Measurements from ENCODE around the gene INHA. TPM values are rescaled to one million over a fixed set of nuclear protein-coding genes. Genes with fewer than 3 reads are reported as not detected.

INHA gene
- total and polyA plus RNA-seq, 2 donors, result 0.05 to 0.71 TPM

DNA sequence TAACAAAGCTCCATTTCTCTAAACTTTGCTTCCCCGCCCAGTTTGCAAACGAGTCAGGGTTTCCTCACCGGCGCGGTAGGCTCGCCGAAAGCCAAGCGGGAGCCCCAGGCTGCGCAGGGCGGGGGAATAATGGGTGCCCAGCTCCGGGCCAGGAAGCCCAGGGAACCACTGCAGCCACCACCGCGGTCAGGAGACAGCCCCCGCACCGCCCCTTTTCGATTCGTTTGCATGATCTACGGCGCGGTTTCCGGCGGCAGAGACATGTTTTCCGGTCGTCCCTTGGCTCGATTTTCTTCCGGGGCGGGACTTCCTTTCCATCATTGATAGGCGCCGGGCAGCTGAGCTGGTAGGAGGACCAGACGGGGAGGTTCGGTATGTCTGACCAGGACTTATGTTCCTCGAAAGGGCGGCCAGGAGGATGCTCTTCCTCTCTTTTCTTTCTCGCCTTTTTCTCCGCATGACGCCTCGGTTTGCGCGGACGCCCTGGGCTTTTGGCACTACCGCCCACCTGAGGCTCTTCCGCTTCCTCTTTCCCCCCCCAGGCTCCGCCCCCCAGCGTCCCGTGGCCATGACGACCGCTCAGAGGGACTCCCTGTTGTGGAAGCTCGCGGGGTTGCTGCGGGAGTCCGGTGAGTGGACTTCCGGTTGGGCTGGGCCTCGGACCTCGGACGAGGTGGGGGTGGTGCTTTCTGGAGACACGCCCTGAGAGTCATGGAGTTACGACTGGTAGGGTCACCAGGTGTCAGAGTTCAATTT lies 25.6 kb downstream of the INHA start, which contains the start of gene STK11IP:
STK11IP (plus strand) TSS at position 306 of the 756 bp plus-strand sequence; CDS start at position 569, 263 bp downstream.
- WGBS, result under 1% methylated on average over 57 of the region's 57 CpGs

DNA sequence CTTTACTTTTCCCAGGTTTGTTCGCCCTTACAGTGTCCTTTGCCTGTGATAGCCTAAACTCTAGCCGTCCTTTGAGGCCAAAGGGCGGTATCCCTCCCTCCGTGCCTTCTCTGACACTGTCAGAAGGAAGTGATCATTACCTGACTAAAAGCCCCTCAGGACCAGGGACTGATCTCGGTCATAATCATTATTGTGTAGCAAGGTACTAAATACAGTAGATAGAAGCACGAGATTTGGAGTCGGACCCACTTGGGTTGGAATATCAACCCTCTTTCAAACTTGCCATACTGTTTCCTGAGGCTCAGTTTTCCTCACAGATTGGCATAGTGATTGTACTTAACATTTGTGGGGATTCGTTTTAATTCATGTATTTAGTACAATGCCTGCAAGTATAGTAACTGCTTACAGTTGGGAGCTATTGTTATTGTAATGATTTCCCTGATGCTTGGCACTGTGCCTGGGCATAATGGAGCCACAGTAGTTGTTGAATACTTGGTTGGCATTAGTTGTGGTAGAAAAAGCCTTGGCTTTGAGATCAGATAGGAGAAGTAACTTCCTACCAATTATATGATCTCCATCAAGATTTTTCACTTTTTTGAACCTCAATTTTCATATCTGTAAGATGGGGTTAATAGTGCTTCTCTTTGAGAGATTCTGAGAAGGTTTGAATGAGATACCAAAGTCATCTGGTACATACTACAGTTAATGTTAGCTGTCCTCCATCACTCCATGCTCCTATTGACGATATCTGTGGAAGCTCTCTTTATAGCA lies 26.4 kb downstream of the INHA start:
- DNase-seq (ENCODE audit: low read depth in 6 of 9, low spot score in 9 of 9), result no peak
- no peaks in the 10 kb centered on the region for H3K27me3 ChIP-seq (ENCODE audit: control insufficient read depth in 2 of 2, insufficient read depth in 1 of 2, low read length in 1 of 2)
- peak overlapping the region; percentile 92 to 95 for H3K4me3 ChIP-seq (ENCODE audit: low read length in 2 of 2)
- WGBS, result 45% methylated on average over 9 of the region's 9 CpGs
- H3K9me3 ChIP-seq (ENCODE audit: control insufficient read depth in 2 of 2, insufficient read depth in 1 of 2, low read length in 1 of 2), result no peaks in the 10 kb centered on the region
- H3K27ac ChIP-seq (ENCODE audit: low read depth in 1 of 2, low read length in 1 of 2), result peak overlapping the region in 1 of 2 donors; percentile 84
- peaks cover 17 to 19% of the 10 kb centered on the region in 2 donors for H3K36me3 ChIP-seq (ENCODE audit: control insufficient read depth in 2 of 2, insufficient read depth in 2 of 2, low read length in 1 of 2)
- peaks cover 22 to 52% of the 10 kb centered on the region in 2 donors for H3K4me1 ChIP-seq (ENCODE audit: control insufficient read depth in 2 of 2, insufficient read depth in 2 of 2, low read length in 2 of 2)

More for the DNA sequence above, 25.6 kb downstream of the INHA start, which contains the start of gene STK11IP:
- peaks cover 22 to 47% of the 10 kb centered on the region in 2 donors for H3K4me1 ChIP-seq (ENCODE audit: control insufficient read depth in 2 of 2, insufficient read depth in 2 of 2, low read length in 2 of 2)
- H3K27me3 ChIP-seq (ENCODE audit: control insufficient read depth in 2 of 2, insufficient read depth in 1 of 2, low read length in 1 of 2), result no peaks in the 10 kb centered on the region
- H3K9me3 ChIP-seq (ENCODE audit: control insufficient read depth in 2 of 2, insufficient read depth in 1 of 2, low read length in 1 of 2), result no peaks in the 10 kb centered on the region
- H3K36me3 ChIP-seq (ENCODE audit: control insufficient read depth in 2 of 2, insufficient read depth in 2 of 2, low read length in 1 of 2), result peaks cover 14 to 19% of the 10 kb centered on the region in 2 donors
- H3K4me3 ChIP-seq (ENCODE audit: low read length in 2 of 2), result peak within 1 kb of the TSS; percentile 92 to 95
- peak; percentile 82 to 96 (median 87) for DNase-seq (ENCODE audit: low read depth in 6 of 9, low spot score in 9 of 9)
- H3K27ac ChIP-seq (ENCODE audit: low read depth in 1 of 2, low read length in 1 of 2), result peak within 1 kb of the TSS; percentile 84 to 96

DNA sequence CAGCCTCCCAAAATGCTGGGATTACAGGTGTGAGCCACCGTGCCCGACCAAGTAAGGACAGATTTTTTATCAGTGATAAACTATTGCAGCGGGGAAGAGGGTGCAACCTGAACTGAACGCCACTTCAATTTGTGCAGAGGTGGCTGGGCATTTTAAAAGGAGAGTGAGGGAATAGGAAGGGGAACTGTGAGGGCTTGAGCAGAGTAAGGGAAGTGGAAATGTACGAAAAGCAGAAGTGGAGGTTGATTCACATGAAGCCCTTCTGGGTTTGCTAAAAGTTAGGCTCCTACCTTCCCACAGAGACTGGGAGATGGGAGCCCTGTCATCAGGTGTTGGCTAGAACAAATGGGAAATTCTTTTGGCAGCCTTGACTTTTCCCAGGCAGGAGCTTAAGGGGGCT lies 31.7 kb downstream of the INHA start:
- H3K9me3 ChIP-seq (ENCODE audit: control insufficient read depth in 2 of 2, insufficient read depth in 1 of 2, low read length in 1 of 2), result no peaks in the 10 kb centered on the region
- no peak overlapping the region for H3K4me3 ChIP-seq (ENCODE audit: low read length in 2 of 2)
- H3K27ac ChIP-seq (ENCODE audit: low read depth in 1 of 2, low read length in 1 of 2), result no peak overlapping the region
- no peak for DNase-seq (ENCODE audit: low read depth in 6 of 9, low spot score in 9 of 9)
- 55% methylated on average over 5 of the region's 5 CpGs for WGBS
- no peaks in the 10 kb centered on the region for H3K27me3 ChIP-seq (ENCODE audit: control insufficient read depth in 2 of 2, insufficient read depth in 1 of 2, low read length in 1 of 2)
- H3K4me1 ChIP-seq (ENCODE audit: control insufficient read depth in 2 of 2, insufficient read depth in 2 of 2, low read length in 2 of 2), result peaks cover 10 to 54% of the 10 kb centered on the region in 2 donors
- peaks cover 60% of the 10 kb centered on the region in 2 donors for H3K36me3 ChIP-seq (ENCODE audit: control insufficient read depth in 2 of 2, insufficient read depth in 2 of 2, low read length in 1 of 2)

DNA sequence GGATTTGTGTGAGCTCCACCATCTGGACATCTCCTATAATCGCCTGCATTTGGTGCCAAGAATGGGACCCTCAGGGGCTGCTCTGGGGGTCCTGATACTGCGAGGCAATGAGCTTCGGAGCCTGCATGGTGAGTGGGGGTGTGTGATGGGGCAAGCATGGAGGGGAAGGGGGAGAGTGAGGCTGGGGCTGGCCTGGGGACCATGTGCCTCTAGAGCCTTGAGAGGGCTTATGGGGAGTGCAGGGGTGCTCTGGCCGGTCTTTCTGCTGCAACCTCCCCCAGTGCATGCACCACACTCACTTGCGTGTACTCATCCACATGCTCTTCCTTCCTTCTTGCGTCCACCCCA lies 33.5 kb downstream of the INHA start:
- H3K27ac ChIP-seq (ENCODE audit: low read depth in 1 of 2, low read length in 1 of 2), result no peak overlapping the region
- DNase-seq (ENCODE audit: low read depth in 6 of 9, low spot score in 9 of 9), result no peak
- peaks cover 65 to 74% of the 10 kb centered on the region in 2 donors for H3K36me3 ChIP-seq (ENCODE audit: control insufficient read depth in 2 of 2, insufficient read depth in 2 of 2, low read length in 1 of 2)
- H3K27me3 ChIP-seq (ENCODE audit: control insufficient read depth in 2 of 2, insufficient read depth in 1 of 2, low read length in 1 of 2), result no peaks in the 10 kb centered on the region
- WGBS, result 98% methylated on average over 6 of the region's 6 CpGs
- H3K4me3 ChIP-seq (ENCODE audit: low read length in 2 of 2), result no peak overlapping the region
- peaks cover 7 to 56% of the 10 kb centered on the region in 2 donors for H3K4me1 ChIP-seq (ENCODE audit: control insufficient read depth in 2 of 2, insufficient read depth in 2 of 2, low read length in 2 of 2)
- H3K9me3 ChIP-seq (ENCODE audit: control insufficient read depth in 2 of 2, insufficient read depth in 1 of 2, low read length in 1 of 2), result no peaks in the 10 kb centered on the region

DNA sequence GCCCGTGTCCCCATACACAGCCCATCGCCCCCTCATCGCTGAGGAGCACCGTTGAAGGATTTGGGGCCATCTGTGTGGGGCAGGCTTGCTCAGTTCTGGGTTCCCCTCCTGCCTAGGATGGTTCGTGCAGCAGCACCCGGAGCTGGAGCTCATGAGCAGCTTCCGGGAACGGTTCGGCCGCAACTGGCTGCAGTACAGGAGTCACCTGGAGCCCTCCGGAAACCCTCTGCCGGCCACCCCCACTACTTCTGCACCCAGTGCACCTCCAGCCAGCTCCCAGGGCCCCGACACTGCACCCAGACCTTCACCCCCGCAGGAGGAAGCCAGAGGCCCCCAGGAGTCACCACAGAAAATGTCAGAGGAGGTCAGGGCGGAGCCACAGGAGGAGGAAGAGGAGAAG lies 35.8 kb downstream of the INHA start:
- Histone ChIP-seq H3K4me3 (ENCODE audit: low read length in 2 of 2) (no peak overlapping the region), H3K36me3 (ENCODE audit: control insufficient read depth in 2 of 2, insufficient read depth in 2 of 2, low read length in 1 of 2) (peaks cover 52 to 68% of the 10 kb centered on the region in 2 donors), H3K27ac (ENCODE audit: low read depth in 1 of 2, low read length in 1 of 2) (no peak overlapping the region), H3K9me3 (ENCODE audit: control insufficient read depth in 2 of 2, insufficient read depth in 1 of 2, low read length in 1 of 2) (no peaks in the 10 kb centered on the region), H3K4me1 (ENCODE audit: control insufficient read depth in 2 of 2, insufficient read depth in 2 of 2, low read length in 2 of 2) (peaks cover 19 to 57% of the 10 kb centered on the region in 2 donors), H3K27me3 (ENCODE audit: control insufficient read depth in 2 of 2, insufficient read depth in 1 of 2, low read length in 1 of 2) (no peaks in the 10 kb centered on the region)
- no peak for DNase-seq (ENCODE audit: low read depth in 6 of 9, low spot score in 9 of 9)
- WGBS, result 91% methylated on average over 15 of the region's 15 CpGs

DNA sequence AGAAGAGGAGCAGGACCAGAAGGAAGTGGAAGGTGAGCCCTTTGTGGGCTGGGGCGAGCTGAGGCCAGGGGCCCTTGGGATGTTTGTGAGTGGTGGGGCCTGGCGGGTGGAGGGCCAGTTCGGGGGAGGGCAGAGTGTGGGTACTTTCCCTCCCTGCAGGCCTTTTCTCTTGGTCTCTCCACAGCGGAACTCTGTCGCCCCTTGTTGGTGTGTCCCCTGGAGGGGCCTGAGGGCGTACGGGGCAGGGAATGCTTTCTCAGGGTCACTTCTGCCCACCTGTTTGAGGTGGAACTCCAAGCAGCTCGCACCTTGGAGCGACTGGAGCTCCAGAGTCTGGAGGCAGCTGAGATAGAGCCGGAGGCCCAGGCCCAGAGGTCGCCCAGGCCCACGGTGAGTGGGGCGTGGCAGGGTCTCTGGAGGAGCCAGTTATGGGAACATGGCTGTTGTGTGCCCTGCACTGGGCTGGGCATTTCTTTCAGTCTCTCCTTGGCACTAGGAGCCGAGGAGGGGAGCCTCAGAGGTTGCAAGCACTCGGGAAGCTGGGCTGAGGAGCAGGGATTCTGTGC lies 36.4 kb downstream of the INHA start:
- no peak overlapping the region for H3K4me3 ChIP-seq (ENCODE audit: low read length in 2 of 2)
- H3K27ac ChIP-seq (ENCODE audit: low read depth in 1 of 2, low read length in 1 of 2), result no peak overlapping the region
- H3K27me3 ChIP-seq (ENCODE audit: control insufficient read depth in 2 of 2, insufficient read depth in 1 of 2, low read length in 1 of 2), result no peaks in the 10 kb centered on the region
- WGBS, result 97% methylated on average over 15 of the region's 15 CpGs
- no peaks in the 10 kb centered on the region for H3K9me3 ChIP-seq (ENCODE audit: control insufficient read depth in 2 of 2, insufficient read depth in 1 of 2, low read length in 1 of 2)
- H3K36me3 ChIP-seq (ENCODE audit: control insufficient read depth in 2 of 2, insufficient read depth in 2 of 2, low read length in 1 of 2), result peaks cover 52 to 65% of the 10 kb centered on the region in 2 donors
- no peak for DNase-seq (ENCODE audit: low read depth in 6 of 9, low spot score in 9 of 9)
- peaks cover 20 to 55% of the 10 kb centered on the region in 2 donors for H3K4me1 ChIP-seq (ENCODE audit: control insufficient read depth in 2 of 2, insufficient read depth in 2 of 2, low read length in 2 of 2)

DNA sequence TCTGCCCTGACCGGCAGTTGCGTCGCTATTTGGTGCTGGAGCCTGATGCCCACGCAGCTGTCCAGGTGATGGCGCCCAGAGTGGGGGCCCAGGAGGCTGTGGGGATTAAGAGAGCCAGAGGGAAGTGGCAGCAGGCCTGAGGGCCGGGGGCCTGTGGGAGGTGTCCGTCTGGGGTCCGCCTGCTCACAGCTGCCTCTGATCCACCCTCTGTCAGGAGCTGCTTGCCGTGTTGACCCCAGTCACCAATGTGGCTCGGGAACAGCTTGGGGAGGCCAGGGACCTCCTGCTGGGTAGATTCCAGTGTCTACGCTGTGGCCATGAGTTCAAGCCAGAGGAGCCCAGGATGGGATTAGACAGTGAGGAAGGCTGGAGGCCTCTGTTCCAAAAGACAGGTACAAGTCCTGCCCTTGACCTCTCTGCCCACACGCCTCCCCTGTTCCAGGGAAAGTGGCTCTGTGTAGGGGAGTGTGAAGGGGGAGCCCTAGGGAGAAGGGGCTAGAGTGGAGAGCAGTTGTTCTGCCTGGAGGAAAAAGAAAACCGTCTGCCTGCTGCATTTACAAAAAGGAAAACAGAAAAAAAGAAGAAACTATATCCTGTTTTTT lies 37.1 kb downstream of the INHA start:
- no peaks in the 10 kb centered on the region for H3K27me3 ChIP-seq (ENCODE audit: control insufficient read depth in 2 of 2, insufficient read depth in 1 of 2, low read length in 1 of 2)
- peaks cover 27 to 63% of the 10 kb centered on the region in 2 donors for H3K4me1 ChIP-seq (ENCODE audit: control insufficient read depth in 2 of 2, insufficient read depth in 2 of 2, low read length in 2 of 2)
- WGBS, result 92% methylated on average over 13 of the region's 13 CpGs
- DNase-seq (ENCODE audit: low read depth in 6 of 9, low spot score in 9 of 9), result no peak
- H3K27ac ChIP-seq (ENCODE audit: low read depth in 1 of 2, low read length in 1 of 2), result peak overlapping the region in 1 of 2 donors; percentile 61
- H3K4me3 ChIP-seq (ENCODE audit: low read length in 2 of 2), result no peak overlapping the region
- H3K9me3 ChIP-seq (ENCODE audit: control insufficient read depth in 2 of 2, insufficient read depth in 1 of 2, low read length in 1 of 2), result no peaks in the 10 kb centered on the region
- H3K36me3 ChIP-seq (ENCODE audit: control insufficient read depth in 2 of 2, insufficient read depth in 2 of 2, low read length in 1 of 2), result peaks cover 50 to 64% of the 10 kb centered on the region in 2 donors

DNA sequence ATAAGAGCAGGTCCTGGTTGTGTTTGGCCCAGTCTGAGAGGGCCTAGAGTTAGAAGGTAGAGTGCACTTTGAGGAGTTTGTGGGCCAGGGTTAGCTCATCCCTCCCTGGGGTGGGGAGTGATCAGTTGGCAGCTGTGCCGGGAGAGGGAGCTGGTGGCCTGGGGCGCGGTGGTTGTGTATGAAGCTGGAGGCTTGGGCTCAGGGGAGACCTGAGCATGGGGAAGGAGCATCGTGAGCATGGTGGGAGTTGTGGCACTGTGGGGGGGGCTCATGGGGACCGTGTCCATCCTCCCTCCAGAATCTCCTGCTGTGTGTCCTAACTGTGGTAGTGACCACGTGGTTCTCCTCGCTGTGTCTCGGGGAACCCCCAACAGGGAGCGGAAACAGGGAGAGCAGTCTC lies 39.2 kb downstream of the INHA start:
- peak overlapping the region; percentile 77 to 95 for H3K27ac ChIP-seq (ENCODE audit: low read depth in 1 of 2, low read length in 1 of 2)
- DNase-seq (ENCODE audit: low read depth in 6 of 9, low spot score in 9 of 9), result no peak
- WGBS, result 98% methylated on average over 9 of the region's 9 CpGs
- no peaks in the 10 kb centered on the region for H3K9me3 ChIP-seq (ENCODE audit: control insufficient read depth in 2 of 2, insufficient read depth in 1 of 2, low read length in 1 of 2)
- no peaks in the 10 kb centered on the region for H3K27me3 ChIP-seq (ENCODE audit: control insufficient read depth in 2 of 2, insufficient read depth in 1 of 2, low read length in 1 of 2)
- H3K36me3 ChIP-seq (ENCODE audit: control insufficient read depth in 2 of 2, insufficient read depth in 2 of 2, low read length in 1 of 2), result peaks cover 52 to 63% of the 10 kb centered on the region in 2 donors
- no peak overlapping the region for H3K4me3 ChIP-seq (ENCODE audit: low read length in 2 of 2)
- H3K4me1 ChIP-seq (ENCODE audit: control insufficient read depth in 2 of 2, insufficient read depth in 2 of 2, low read length in 2 of 2), result peaks cover 40 to 76% of the 10 kb centered on the region in 2 donors
